IPS DF 6.9 (cell line): ENCODE measurements around the gene PLCH1.

ENCODE experiments used
- DNase-seq: peaks from one replicate; pipeline ENCODE4 v3.0.0-alpha.2; 2013; ENCODE audit warnings: low read depth, low spot score
- H3K27ac ChIP-seq: one replicate; pipeline ENCODE4 v1.5.1; 2013; ENCODE audit warnings: low read length, control low read depth
- H3K27me3 ChIP-seq: 2 replicates; pipeline ENCODE4 v1.6.1; 2013; ENCODE audit warnings: mild to moderate bottlenecking, low read length; ENCODE audit not compliant: control insufficient read depth, insufficient read depth
- H3K36me3 ChIP-seq: 2 replicates; pipeline ENCODE4 v1.6.1; 2013; ENCODE audit warnings: low read length; ENCODE audit not compliant: control insufficient read depth, insufficient read depth
- H3K4me1 ChIP-seq: 2 replicates; pipeline ENCODE4 v1.6.1; 2013; ENCODE audit warnings: low read length; ENCODE audit not compliant: control insufficient read depth, insufficient read depth
- H3K4me3 ChIP-seq: 2 replicates; pipeline ENCODE4 v1.5.1; 2013; ENCODE audit warnings: mild to moderate bottlenecking, low read length
- H3K9me3 ChIP-seq: 2 replicates; pipeline ENCODE4 v1.6.1; 2013; ENCODE audit warnings: low read length, inconsistent platforms; ENCODE audit not compliant: control insufficient read depth, insufficient read depth
- WGBS: extraction: QIAGEN DNeasy Blood & Tissue Kit; methylation state at CpG from one replicate; pipeline ENCODE4 v1.1.7; 2013; ENCODE audit warnings: mixed read lengths, missing lambda C conversion rate; ENCODE audit not compliant: insufficient read length, insufficient coverage; 5-methylcytosine and 5-hydroxymethylcytosine counted together

Gene PLCH1

DNA sequence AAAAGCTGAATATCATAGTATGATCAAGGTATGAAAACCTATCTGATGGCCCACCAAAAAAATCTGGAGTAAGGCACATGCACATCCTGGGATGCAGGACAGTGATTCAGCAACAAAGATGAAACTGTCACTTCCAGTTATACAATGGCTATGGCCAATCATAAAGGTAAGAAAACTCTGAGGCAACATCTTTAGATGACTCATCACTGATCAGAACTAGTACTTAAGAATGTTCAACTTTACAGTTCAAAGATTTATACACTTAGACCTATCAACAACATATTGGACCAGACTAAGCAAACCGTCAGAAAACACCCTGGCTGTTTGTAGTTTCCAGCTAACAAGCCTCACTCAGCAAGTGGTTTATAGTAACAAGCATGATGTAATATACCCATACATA is 21.3 kb upstream of the PLCH1 start:
- DNase-seq: no peak
- WGBS: no CpG with 5 or more reads among the region's 1 CpG
- Histone ChIP-seq H3K4me1 (no peaks in the 10 kb centered on the region), H3K27me3 (no peaks in the 10 kb centered on the region), H3K36me3 (peaks cover 2% of the 10 kb centered on the region; the same call in 1 of the 2 replicates), H3K27ac (no peak overlapping the region), H3K4me3 (no peak overlapping the region), H3K9me3 (peaks cover 2% of the 10 kb centered on the region)

DNA sequence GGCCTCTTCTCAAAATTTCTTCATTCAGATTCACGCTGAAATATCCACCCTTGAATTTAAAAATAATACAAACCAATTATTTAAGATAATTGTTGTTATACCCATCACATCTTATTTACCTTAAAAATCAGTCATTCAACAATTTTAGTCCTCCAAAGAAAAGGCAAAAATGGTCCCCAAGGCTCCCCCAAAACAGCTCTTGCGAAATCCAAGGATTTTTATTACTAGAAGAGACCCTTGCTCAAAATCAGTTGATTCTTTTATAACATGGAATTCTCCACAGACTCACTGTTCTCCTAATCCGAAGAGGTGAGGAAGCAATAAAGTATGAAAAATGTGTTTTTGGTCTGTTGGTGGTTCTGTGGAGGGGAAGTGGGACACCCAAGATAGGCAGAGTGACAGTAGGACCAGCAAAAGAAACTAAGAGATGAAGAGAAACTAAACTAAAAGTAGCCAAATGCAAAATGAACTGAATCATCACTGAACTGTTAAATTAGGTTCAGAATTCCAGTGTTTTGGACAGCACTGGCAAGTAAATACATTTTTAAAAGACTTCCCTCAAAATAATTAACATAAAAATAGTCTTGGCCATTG is 19.1 kb upstream of the PLCH1 start:
- Histone ChIP-seq H3K4me1 (no peaks in the 10 kb centered on the region), H3K27me3 (no peaks in the 10 kb centered on the region), H3K4me3 (no peak overlapping the region), H3K9me3 (no peaks in the 10 kb centered on the region), H3K36me3 (no peaks in the 10 kb centered on the region), H3K27ac (no peak overlapping the region)
- no CpG with 5 or more reads among the region's 3 CpGs for WGBS
- DNase-seq: no peak

DNA sequence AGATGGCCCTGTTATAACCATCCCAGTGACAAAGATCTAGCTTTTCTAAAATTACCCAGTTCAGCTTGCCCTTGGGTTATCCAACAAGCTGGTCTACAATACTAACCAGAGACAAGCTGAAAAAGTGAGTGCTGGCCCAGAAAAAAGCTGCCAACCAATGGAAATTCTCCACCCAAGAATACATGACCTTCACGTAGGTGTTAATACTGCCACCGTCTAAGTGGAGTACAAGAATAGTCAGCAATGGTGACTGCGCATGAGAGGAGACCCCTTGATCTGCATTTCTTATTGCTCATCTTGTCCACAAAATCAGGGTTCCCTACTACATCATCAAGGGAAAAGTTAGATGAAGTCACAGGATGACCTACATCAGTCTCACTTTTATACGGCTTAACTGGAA is 15.8 kb upstream of the PLCH1 start:
- no CpG with 5 or more reads among the region's 4 CpGs for WGBS
- Histone ChIP-seq H3K4me1 (no peaks in the 10 kb centered on the region), H3K4me3 (no peak overlapping the region)

DNA sequence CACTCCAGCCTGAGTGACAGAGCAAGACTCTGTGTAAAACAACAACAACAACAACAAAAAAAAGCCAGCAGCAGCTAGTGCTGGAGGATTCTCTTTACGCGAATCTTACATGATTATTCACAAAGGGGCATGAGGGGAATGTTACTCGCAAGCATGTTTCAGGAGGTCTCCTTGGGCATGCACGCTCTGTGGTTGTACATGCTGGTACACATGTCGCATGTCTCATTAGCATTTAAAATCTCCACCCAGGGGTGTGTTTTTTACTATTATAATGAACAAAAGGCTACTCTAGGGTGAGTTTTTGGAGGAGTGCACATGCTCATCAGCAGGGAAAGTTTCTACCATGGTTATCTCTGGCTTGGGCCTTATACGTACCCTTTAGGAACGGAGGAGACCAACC is 12.7 kb upstream of the PLCH1 start:
- no CpG with 5 or more reads among the region's 7 CpGs for WGBS
- DNase-seq: no peak
- no peaks in the 10 kb centered on the region for H3K27me3 ChIP-seq
- H3K4me1 ChIP-seq: no peaks in the 10 kb centered on the region
- H3K36me3 ChIP-seq: no peaks in the 10 kb centered on the region
- no peak overlapping the region for H3K27ac ChIP-seq
- no peak overlapping the region for H3K4me3 ChIP-seq
- H3K9me3 ChIP-seq: no peaks in the 10 kb centered on the region

More for the DNA sequence above, 15.8 kb upstream of the PLCH1 start:
- no peak overlapping the region for H3K27ac ChIP-seq
- no peak for DNase-seq
- H3K9me3 ChIP-seq: no peaks in the 10 kb centered on the region
- no peaks in the 10 kb centered on the region for H3K27me3 ChIP-seq
- H3K36me3 ChIP-seq: no peaks in the 10 kb centered on the region

DNA sequence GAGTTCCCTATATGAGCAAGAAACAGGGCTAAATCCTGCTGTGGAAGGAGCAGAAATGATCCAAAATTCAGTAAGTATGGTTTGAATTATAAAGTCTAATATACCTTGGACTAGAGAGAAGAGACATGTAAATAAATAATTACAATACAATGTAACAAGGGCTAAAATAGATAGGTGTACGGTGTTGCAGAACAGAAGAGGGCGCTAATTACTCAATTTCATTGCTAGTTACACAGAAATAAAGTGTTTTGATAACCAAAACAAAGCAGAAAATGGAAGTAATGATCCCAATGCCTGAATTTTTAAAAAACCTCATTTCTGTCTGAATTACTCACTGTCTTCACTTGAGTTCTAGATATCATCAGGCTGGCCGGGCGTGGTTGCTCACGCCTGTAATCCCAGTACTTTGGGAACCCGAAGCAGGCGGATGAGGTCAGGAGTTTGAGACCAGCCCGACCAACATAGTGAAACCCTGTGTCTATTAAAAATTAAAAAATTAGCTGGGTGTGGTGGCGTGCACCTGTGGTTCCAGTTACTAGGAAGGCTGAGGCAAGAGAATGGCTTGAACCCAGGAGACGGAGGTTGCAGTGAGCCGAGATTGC is 8.3 kb upstream of the PLCH1 start:
- Histone ChIP-seq H3K27me3 (no peaks in the 10 kb centered on the region), H3K4me1 (peaks cover 2% of the 10 kb centered on the region), H3K9me3 (no peaks in the 10 kb centered on the region), H3K36me3 (no peaks in the 10 kb centered on the region), H3K27ac (no peak overlapping the region), H3K4me3 (no peak overlapping the region)
- no CpG with 5 or more reads among the region's 11 CpGs for WGBS
- DNase-seq: no peak

DNA sequence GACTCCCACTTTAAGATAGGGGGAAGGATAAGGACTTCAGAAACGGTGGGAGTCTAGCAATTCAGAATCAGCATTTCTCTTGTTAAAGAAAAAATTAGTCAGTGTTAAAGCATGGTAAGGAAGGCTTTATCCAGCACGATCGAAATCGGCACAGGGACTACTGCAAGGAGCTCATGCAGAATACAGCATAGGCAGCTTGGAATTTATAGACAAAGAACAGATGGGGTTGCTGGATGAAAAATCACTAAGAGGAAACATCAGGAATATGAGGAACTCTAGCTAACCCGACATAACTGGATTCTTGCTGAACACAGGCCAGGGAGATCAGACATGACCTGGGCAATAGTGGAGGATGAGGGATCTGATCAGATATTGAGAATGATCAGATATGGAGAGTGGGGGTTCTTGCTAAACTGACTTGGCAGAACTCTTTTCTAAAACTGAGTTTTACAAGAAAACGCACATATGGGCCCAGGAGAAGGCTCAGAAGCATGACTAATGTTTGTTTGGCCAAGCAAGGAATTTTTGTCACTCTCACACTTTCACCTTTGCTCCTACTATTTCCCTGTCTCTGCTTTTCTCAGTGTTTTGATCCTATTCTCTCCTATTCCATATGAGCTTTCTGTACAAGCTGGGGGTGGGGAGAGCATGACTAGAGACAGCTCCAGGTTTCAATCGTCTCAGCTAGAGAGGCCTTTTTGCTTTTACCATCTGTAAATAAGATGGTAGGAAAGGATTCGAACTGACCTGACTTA is 3.9 kb upstream of the PLCH1 start:
- Histone ChIP-seq H3K9me3 (no peaks in the 10 kb centered on the region), H3K36me3 (no peaks in the 10 kb centered on the region), H3K4me1 (peaks cover 3% of the 10 kb centered on the region), H3K27me3 (no peaks in the 10 kb centered on the region), H3K27ac (no peak overlapping the region), H3K4me3 (no peak overlapping the region)
- DNase-seq: no peak
- WGBS: no CpG with 5 or more reads among the region's 8 CpGs

DNA sequence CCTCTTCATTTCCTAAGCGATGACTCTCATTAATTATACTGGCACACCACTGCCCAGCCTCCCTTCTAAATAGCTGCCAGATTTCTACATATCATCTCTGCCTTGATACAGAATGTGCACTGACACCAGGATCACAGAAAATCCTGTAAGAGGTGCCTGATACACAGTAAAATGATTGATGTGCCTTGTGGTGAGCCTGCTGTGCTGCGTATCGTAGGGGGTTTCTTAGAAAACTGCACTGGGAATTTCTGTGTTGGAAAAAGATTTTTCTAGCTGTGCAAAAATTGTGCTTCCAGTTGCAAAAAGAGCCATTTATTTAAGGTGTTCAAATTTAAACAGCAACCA is 3.0 kb upstream of the PLCH1 start:
- H3K27ac ChIP-seq: no peak overlapping the region
- peaks cover 3% of the 10 kb centered on the region for H3K4me1 ChIP-seq
- no peaks in the 10 kb centered on the region for H3K36me3 ChIP-seq
- no CpG with 5 or more reads among the region's 3 CpGs for WGBS
- H3K9me3 ChIP-seq: no peaks in the 10 kb centered on the region
- DNase-seq: no peak
- H3K4me3 ChIP-seq: no peak overlapping the region
- no peaks in the 10 kb centered on the region for H3K27me3 ChIP-seq

DNA sequence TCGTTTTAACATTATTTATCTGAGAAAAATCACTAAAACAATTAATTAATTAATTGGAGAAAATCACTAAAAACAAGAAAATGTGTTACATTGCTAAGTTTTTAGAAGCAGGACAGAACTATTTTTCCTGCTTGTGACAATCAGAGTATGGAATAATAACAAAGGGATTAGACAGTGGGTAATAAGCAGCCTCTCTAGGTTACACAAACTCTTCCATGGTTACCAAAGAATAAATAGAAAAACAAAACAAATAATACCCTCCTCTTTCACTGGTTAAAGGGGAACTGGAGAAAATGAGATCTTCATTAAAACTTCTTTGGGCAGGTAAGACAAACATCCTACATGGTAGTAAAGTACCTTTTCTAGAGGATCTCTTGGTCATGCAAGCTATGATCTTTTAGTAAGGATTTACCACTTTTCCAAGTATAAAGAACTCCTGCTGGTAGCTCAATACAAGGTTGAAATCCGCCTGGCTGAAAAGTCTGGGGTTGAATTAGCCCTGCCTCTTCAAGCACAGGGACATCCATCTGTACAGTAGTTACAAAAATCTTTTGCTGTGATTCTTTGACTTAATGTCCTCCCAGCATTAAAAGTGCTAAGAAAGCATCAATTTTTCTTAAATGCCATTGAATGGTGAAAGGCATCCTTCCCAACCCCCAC is 2.5 kb upstream of the PLCH1 start:
- no peaks in the 10 kb centered on the region for H3K27me3 ChIP-seq
- WGBS: no CpG with 5 or more reads among the region's 2 CpGs
- H3K4me1 ChIP-seq: peaks cover 3% of the 10 kb centered on the region
- no peaks in the 10 kb centered on the region for H3K9me3 ChIP-seq
- H3K36me3 ChIP-seq: no peaks in the 10 kb centered on the region
- DNase-seq: no peak
- no peak overlapping the region for H3K4me3 ChIP-seq
- H3K27ac ChIP-seq: no peak overlapping the region

DNA sequence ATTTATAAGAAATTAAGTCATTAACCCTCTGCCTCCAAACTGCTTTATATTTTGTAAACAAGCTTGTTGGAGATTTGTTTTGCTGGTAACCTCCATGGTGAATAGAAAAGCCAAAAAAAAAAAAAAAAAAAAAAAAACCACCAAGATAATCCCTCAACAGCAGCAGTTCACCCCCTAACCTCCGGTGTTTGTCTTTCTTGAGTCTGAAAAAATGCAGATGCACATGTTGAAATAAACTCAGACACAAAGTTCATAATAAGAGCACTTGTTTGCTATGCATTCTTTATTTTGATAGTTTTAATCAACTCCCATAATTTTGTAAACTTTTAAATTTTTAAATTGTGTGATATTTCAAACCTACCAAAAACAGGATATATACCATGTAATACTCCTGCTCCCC is 1.8 kb upstream of the PLCH1 start:
- Histone ChIP-seq H3K36me3 (no peaks in the 10 kb centered on the region), H3K4me3 (no peak overlapping the region), H3K9me3 (no peaks in the 10 kb centered on the region), H3K27me3 (no peaks in the 10 kb centered on the region), H3K27ac (no peak overlapping the region), H3K4me1 (peaks cover 3% of the 10 kb centered on the region)
- no peak for DNase-seq
- no CpG with 5 or more reads among the region's 1 CpG for WGBS

DNA sequence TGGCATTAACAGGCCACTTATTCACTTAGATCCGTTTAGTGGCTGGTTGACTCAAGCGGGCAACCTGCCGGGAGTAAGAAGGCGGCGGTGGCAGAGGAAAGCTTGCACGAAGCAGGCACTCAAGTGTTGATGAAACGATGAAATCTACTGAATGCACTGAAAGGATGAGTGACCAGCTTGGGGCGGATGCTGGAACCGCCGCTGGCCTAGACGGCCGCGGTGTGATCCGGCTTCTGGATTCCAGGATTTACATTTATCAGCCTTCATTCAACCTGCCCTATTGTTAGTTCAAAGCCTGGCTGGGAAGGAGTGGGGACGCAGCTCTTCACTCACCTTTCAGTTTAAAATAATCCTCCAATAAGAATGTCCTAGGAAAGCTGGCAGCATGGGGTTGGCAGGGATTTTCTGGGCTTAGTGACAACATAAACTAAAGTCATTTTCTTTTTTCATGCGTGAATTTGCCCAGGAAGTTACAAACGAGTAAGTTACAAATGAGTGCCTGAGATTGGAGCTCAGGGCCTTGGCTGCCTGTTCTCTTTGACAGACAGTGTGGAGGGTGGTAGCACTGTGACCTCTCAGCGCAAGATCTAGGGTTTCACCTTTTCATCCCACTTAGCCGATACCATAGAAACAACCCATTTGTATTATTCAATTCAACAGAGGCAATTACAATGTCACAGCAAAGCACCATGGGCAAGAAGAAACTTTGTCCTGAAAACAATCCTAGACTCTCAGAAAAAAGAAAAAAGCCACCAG is 1.1 kb upstream of the PLCH1 start:
- no peak for DNase-seq

More for the DNA sequence above, 1.1 kb upstream of the PLCH1 start:
- H3K4me1 ChIP-seq: peaks cover 3% of the 10 kb centered on the region
- no peaks in the 10 kb centered on the region for H3K9me3 ChIP-seq
- no peaks in the 10 kb centered on the region for H3K36me3 ChIP-seq
- H3K4me3 ChIP-seq: peak overlapping the region; percentile 23; the same call in 1 of the 2 replicates
- H3K27me3 ChIP-seq: no peaks in the 10 kb centered on the region
- no CpG with 5 or more reads among the region's 19 CpGs for WGBS
- no peak overlapping the region for H3K27ac ChIP-seq
